Measurements from ENCODE around the gene ZSCAN21.
"Not testable (repeated sequence)": the region's sequence is repeated elsewhere in the genome, so short reads cannot be mapped to it uniquely, and the experiment has no call there.

Gene ZSCAN21

GRCh38 chr7:100049441-100050291 lies at the start of gene ZSCAN21:
ZSCAN21 (plus strand) TSS chr7:100049774; CDS start chr7:100057007, 7,233 bp downstream.
- peak; percentile 60 to 68 (median 65) for DNase-seq

- no peak for DNase-seq
Measured at GRCh38 chr7:100000239-100000638, 49.3 kb upstream of the ZSCAN21 start.

- DNase-seq: no peak
Measured at GRCh38 chr7:100003711-100004661, 45.6 kb upstream of the ZSCAN21 start.

- DNase-seq: no peak
Measured at GRCh38 chr7:100007887-100008286, 41.7 kb upstream of the ZSCAN21 start.

GRCh38 chr7:100008525-100008924 lies 41.0 kb upstream of the ZSCAN21 start:
- no peak for DNase-seq

GRCh38 chr7:100009952-100010351 lies 39.6 kb upstream of the ZSCAN21 start:
- not testable (repeated sequence) for DNase-seq

GRCh38 chr7:100010901-100011300 lies 38.7 kb upstream of the ZSCAN21 start:
- no peak for DNase-seq

- no peak for DNase-seq
Measured at GRCh38 chr7:100011516-100011915, 38.1 kb upstream of the ZSCAN21 start.

- DNase-seq: not testable (repeated sequence)
Measured at GRCh38 chr7:100012385-100013327, 36.9 kb upstream of the ZSCAN21 start.

GRCh38 chr7:100013328-100013676 lies 36.3 kb upstream of the ZSCAN21 start:
- no peak for DNase-seq

- peak; percentile 61 to 71 (median 68) for DNase-seq
Measured at GRCh38 chr7:100015232-100016214, 34.1 kb upstream of the ZSCAN21 start, which contains the start of gene ZKSCAN1. ZKSCAN1 (plus strand) TSS chr7:100015596; CDS start chr7:100023507, 7,911 bp downstream.

- DNase-seq: no peak
Measured at GRCh38 chr7:100016215-100016901, 33.2 kb upstream of the ZSCAN21 start.

- no peak for DNase-seq
Measured at GRCh38 chr7:100017300-100017699, 32.3 kb upstream of the ZSCAN21 start.

GRCh38 chr7:100017875-100018274 lies 31.7 kb upstream of the ZSCAN21 start:
- DNase-seq: no peak

GRCh38 chr7:100019908-100020307 lies 29.7 kb upstream of the ZSCAN21 start:
- DNase-seq: no peak

GRCh38 chr7:100021297-100021696 lies 28.3 kb upstream of the ZSCAN21 start:
- DNase-seq: no peak

- DNase-seq: no peak
Measured at GRCh38 chr7:100022621-100023020, 27.0 kb upstream of the ZSCAN21 start.

- no peak for DNase-seq
Measured at GRCh38 chr7:100023526-100023925, 26.0 kb upstream of the ZSCAN21 start.

GRCh38 chr7:100024020-100024619 lies 25.5 kb upstream of the ZSCAN21 start:
- DNase-seq: no peak

GRCh38 chr7:100027197-100027596 lies 22.4 kb upstream of the ZSCAN21 start:
- DNase-seq: no peak
